NCI-H2227 (cell line): ENCODE measurements around the gene CTIF.
A peak's percentile ranks its signal among the peaks of the same experiment; 100 is the strongest.
"Not testable (repeated sequence)": the region's sequence is repeated elsewhere in the genome, so short reads cannot be mapped to it uniquely, and the experiment has no call there.

Experiments used
- DNase-seq: peaks from one replicate; lab custom pipeline; 2025; ENCODE audit not compliant: unreplicated experiment; lab: John Stamatoyannopoulos, UW

The CTIF gene

GRCh38 chr18:48538531-48539405 lies at the start of gene CTIF:
TSS of gene CTIF (plus strand) at chr18:48539031. CDS start at chr18:48619566, 80,535 bp downstream.
- peak; percentile 96 for DNase-seq

GRCh38 chr18:48490641-48491293 lies 48.1 kb upstream of the CTIF start:
- DNase-seq, result no peak

- no peak for DNase-seq
Observed at GRCh38 chr18:48492880-48493279, 46.0 kb upstream of the CTIF start.

- no peak for DNase-seq
Observed at GRCh38 chr18:48493434-48494230, 45.2 kb upstream of the CTIF start.

GRCh38 chr18:48497863-48498262 lies 41.0 kb upstream of the CTIF start:
- no peak for DNase-seq

GRCh38 chr18:48500517-48500916 lies 38.3 kb upstream of the CTIF start:
- no peak for DNase-seq

- no peak for DNase-seq
Observed at GRCh38 chr18:48502906-48503305, 35.9 kb upstream of the CTIF start.

GRCh38 chr18:48504819-48505218 lies 34.0 kb upstream of the CTIF start:
- DNase-seq, result no peak

- not testable (repeated sequence) for DNase-seq
Observed at GRCh38 chr18:48506983-48507568, 31.8 kb upstream of the CTIF start.

GRCh38 chr18:48512498-48512897 lies 26.3 kb upstream of the CTIF start:
- not testable (repeated sequence) for DNase-seq

- peak; percentile 37 for DNase-seq
Observed at GRCh38 chr18:48514786-48515185, 24.0 kb upstream of the CTIF start.

GRCh38 chr18:48517048-48517447 lies 21.8 kb upstream of the CTIF start:
- no peak for DNase-seq

GRCh38 chr18:48519431-48520100 lies 19.3 kb upstream of the CTIF start:
- DNase-seq, result no peak

- DNase-seq, result no peak
Observed at GRCh38 chr18:48521723-48522122, 17.1 kb upstream of the CTIF start.

- DNase-seq, result no peak
Observed at GRCh38 chr18:48525671-48526070, 13.2 kb upstream of the CTIF start.

GRCh38 chr18:48527461-48527860 lies 11.4 kb upstream of the CTIF start:
- no peak for DNase-seq

GRCh38 chr18:48528861-48529260 lies 10.0 kb upstream of the CTIF start:
- no peak for DNase-seq

GRCh38 chr18:48529796-48530195 lies 9.0 kb upstream of the CTIF start:
- DNase-seq, result no peak

GRCh38 chr18:48530399-48531081 lies 8.3 kb upstream of the CTIF start:
- no peak for DNase-seq

GRCh38 chr18:48531082-48531403 lies 7.8 kb upstream of the CTIF start:
- no peak for DNase-seq
